IMR-90 (cell line): ENCODE results near the gene FER. TPM values are rescaled to one million over a fixed set of nuclear protein-coding genes. Genes with fewer than 3 reads are reported as not detected.

Experiments
- ATAC-seq: fragments of 200-7000 bp; cut with Tn5 transposase; 2 replicates; pipeline ENCODE4 v1.9.1; 2020; ENCODE audit warnings: low read depth, mild to moderate bottlenecking, moderate library complexity
- BruUV-seq: library from RNA; stranded (reverse); fragments of 400-500 nt; replicated peaks from 2 replicates; lab custom pipeline; 2021; lab: Mats Ljungman, UMichigan
- CTCF ChIA-PET: fragments of 300-600 bp; formaldehyde crosslinking; extraction: SDS; loops from one replicate; lab custom pipeline; 2021; ENCODE audit warnings: antibody characterized with exemption; lab: Yijun Ruan, JAX
- POLR2A ChIA-PET: fragments of 300-600 bp; sonication (Branson Sonifier 250); formaldehyde crosslinking; loops from one replicate; lab custom pipeline; 2022; ENCODE audit warnings: antibody characterized with exemption; ENCODE audit not compliant: unreplicated experiment; lab: Charles Lee
- DNase-seq: peaks from one replicate; pipeline ENCODE4 v3.0.0; 2013
- H2AFZ ChIP-seq: replicated peaks from 2 replicates; pipeline ENCODE3; 2013; ENCODE audit warnings: low read length, mild to moderate bottlenecking; ENCODE audit not compliant: poor library complexity
- H2AK5ac ChIP-seq: 2 replicates; pipeline ENCODE4 v1.6.1; 2013; ENCODE audit warnings: low read depth, low read length, inconsistent platforms
- H2AK9ac ChIP-seq: replicated peaks from 2 replicates; pipeline ENCODE3; 2013; ENCODE audit warnings: mild to moderate bottlenecking, low read depth, low read length, moderate library complexity; ENCODE audit not compliant: poor library complexity
- H2BK120ac ChIP-seq: 2 replicates; pipeline ENCODE4 v1.6.1; 2013; ENCODE audit warnings: low read depth, low read length, inconsistent platforms
- H2BK15ac ChIP-seq: 3 replicates; pipeline ENCODE4 v1.6.1; 2013; ENCODE audit warnings: low read depth, low read length, inconsistent platforms
- H2BK20ac ChIP-seq: 2 replicates; pipeline ENCODE4 v1.6.1; 2013; ENCODE audit warnings: low read depth, mild to moderate bottlenecking, inconsistent platforms, low read length, moderate library complexity
- H2BK5ac ChIP-seq: 2 replicates; pipeline ENCODE4 v1.6.1; 2013; ENCODE audit warnings: mild to moderate bottlenecking, low read depth, low read length, inconsistent platforms; ENCODE audit not compliant: poor library complexity, severe bottlenecking
- H3K14ac ChIP-seq: replicated peaks from 2 replicates; pipeline ENCODE4 v1.6.1; 2013; ENCODE audit warnings: low read depth, low read length, inconsistent platforms
- H3K18ac ChIP-seq: 2 replicates; pipeline ENCODE4 v1.6.1; 2013; ENCODE audit warnings: low read depth, low read length, control low read depth
- H3K23ac ChIP-seq: 2 replicates; pipeline ENCODE4 v1.6.1; 2013; ENCODE audit warnings: low read depth, low read length, inconsistent platforms
- H3K27ac ChIP-seq: 2 replicates; pipeline ENCODE4 v1.5.1; 2013; ENCODE audit warnings: mild to moderate bottlenecking, control low read depth, low read length; ENCODE audit not compliant: insufficient read depth
- H3K27me3 ChIP-seq: 2 replicates; pipeline ENCODE4 v1.6.1; 2013; ENCODE audit warnings: low read length; ENCODE audit not compliant: control insufficient read depth, insufficient read depth
- H3K36me3 ChIP-seq: 2 replicates; pipeline ENCODE4 v1.6.1; 2013; ENCODE audit warnings: low read length, mixed read lengths; ENCODE audit not compliant: control insufficient read depth, insufficient read depth
- H3K4ac ChIP-seq: 2 replicates; pipeline ENCODE4 v1.6.1; 2013; ENCODE audit warnings: low read depth, low read length, inconsistent platforms
- H3K4me1 ChIP-seq: 2 replicates; pipeline ENCODE4 v1.6.1; 2013; ENCODE audit warnings: low read length, mixed read lengths; ENCODE audit not compliant: control insufficient read depth, insufficient read depth
- H3K4me2 ChIP-seq: 2 replicates; pipeline ENCODE4 v1.6.1; 2013; ENCODE audit warnings: low read depth, mild to moderate bottlenecking, control low read depth, low read length, moderate library complexity
- H3K4me3 ChIP-seq: 2 replicates; pipeline ENCODE4 v1.5.1; 2013; ENCODE audit warnings: low read depth, mild to moderate bottlenecking, control low read depth, low read length, moderate library complexity; ENCODE audit not compliant: insufficient read depth
- H3K56ac ChIP-seq: 2 replicates; pipeline ENCODE4 v1.6.1; 2013; ENCODE audit warnings: low read length, inconsistent platforms; ENCODE audit not compliant: insufficient read depth; ENCODE audit errors: extremely low read depth
- H3K79me1 ChIP-seq, 2 experiments: 2 replicates each; pipeline ENCODE4 v1.6.1; 2013; ENCODE audit warnings: low read length in 2 of 2, inconsistent platforms in 1 of 2, low read depth in 1 of 2
- H3K9ac ChIP-seq: 2 replicates; pipeline ENCODE4 v1.6.1; 2013; ENCODE audit warnings: low read depth, low read length, control low read depth
- H3K9me1 ChIP-seq: 2 replicates; pipeline ENCODE4 v1.6.1; 2013; ENCODE audit warnings: low read length, inconsistent platforms; ENCODE audit not compliant: insufficient read depth
- H3K9me3 ChIP-seq: 2 replicates; pipeline ENCODE4 v1.6.1; 2013; ENCODE audit warnings: low read length; ENCODE audit not compliant: control insufficient read depth, insufficient read depth
- H4K20me1 ChIP-seq: 2 replicates; pipeline ENCODE4 v1.6.1; 2013; ENCODE audit warnings: low read length, inconsistent platforms; ENCODE audit not compliant: insufficient read depth
- H4K5ac ChIP-seq: 2 replicates; pipeline ENCODE4 v1.6.1; 2013; ENCODE audit warnings: mild to moderate bottlenecking, low read depth, low read length, control low read depth
- H4K8ac ChIP-seq, 2 experiments: 2 replicates each; pipeline ENCODE4 v1.6.1; 2013; ENCODE audit warnings: low read depth in 2 of 2, low read length in 2 of 2, control low read depth in 1 of 2, inconsistent platforms in 1 of 2
- H4K91ac ChIP-seq: 2 replicates; pipeline ENCODE4 v1.6.1; 2013; ENCODE audit warnings: low read depth, low read length, inconsistent platforms; ENCODE audit not compliant: insufficient read depth
- CEBPB ChIP-seq: IDR thresholded peaks from 2 replicates; pipeline ENCODE4 v1.6.1; 2012; ENCODE audit warnings: low read depth, low read length, improper control_type of control experiment
- MAFK ChIP-seq: IDR thresholded peaks from 2 replicates; pipeline ENCODE4 v1.6.1; 2012; ENCODE audit warnings: low read depth, low read length, improper control_type of control experiment
- MXI1 ChIP-seq: IDR thresholded peaks from 2 replicates; pipeline ENCODE4 v1.6.1; 2012; ENCODE audit warnings: low read depth, mild to moderate bottlenecking, low read length, moderate library complexity, borderline replicate concordance
- NFE2L2 ChIP-seq: fragments of 150-350 bp; IDR thresholded peaks from 2 replicates; pipeline ENCODE4 v1.6.1; 2016; ENCODE audit warnings: low read depth, mild to moderate bottlenecking, low read length
- RAD21 ChIP-seq: IDR thresholded peaks from 2 replicates; pipeline ENCODE4 v1.6.1; 2012; ENCODE audit warnings: low read length, improper control_type of control experiment
- RFX5 ChIP-seq: IDR thresholded peaks from 2 replicates; pipeline ENCODE4 v1.8.0; 2012; ENCODE audit warnings: low read depth, mild to moderate bottlenecking, low read length, moderate library complexity
- whole genome bisulfite sequencing, 2 experiments: methylation state at CpG; one replicate each; pipeline versions ENCODE4 v1.1.5 to v1.1.7; 2013; ENCODE audit warnings: missing lambda C conversion rate in 2 of 2; ENCODE audit not compliant: insufficient read length in 1 of 2; ENCODE audit errors: extremely low coverage in 2 of 2; 5-methylcytosine and 5-hydroxymethylcytosine counted together
- dilution Hi-C: fragments of 300-500 bp; cut with HindIII; formaldehyde crosslinking; loops from one replicate; pipeline ENCODE4 v1.14.3; 2018; ENCODE audit warnings: low sequenced_read_pairs; ENCODE audit not compliant: unreplicated experiment
- in situ Hi-C: fragments of 300-500 bp; cut with MboI; formaldehyde crosslinking; loops from 3 replicates; pipeline ENCODE4 v1.14.3; 2019; ENCODE audit warnings: low sequenced_read_pairs, inconsistent platforms, mixed read lengths
- intact Hi-C: fragments of 100-400 bp; cut with micrococcal nuclease; formaldehyde crosslinking; loops from 2 replicates; pipeline ENCODE4 v1.10.0; 2022
- polyA plus RNA-seq, 3 experiments: library from polyadenylated mRNA; depleted of rRNA; stranded (reverse); fragments of >200 nt; gene quantifications; 2 replicates each; pipeline ENCODE4 v1.2.3, GENCODE V29; 2012; ENCODE audit warnings: low replicate concordance in 1 of 3
- total RNA-seq: library from RNA; depleted of rRNA; stranded (reverse); fragments of >200 nt; gene quantifications from 2 replicates; pipeline ENCODE4 v1.2.3, GENCODE V29; 2012
- TF ChIP-seq, protein P1 (sequence below): fragments of 150-350 bp; IDR thresholded peaks from 2 replicates; pipeline ENCODE4 v1.6.1; 2016; ENCODE audit warnings: low read depth, mild to moderate bottlenecking, low read length, moderate library complexity, borderline replicate concordance

The FER gene
- total and polyA plus RNA-seq, 2 of the 4 experiments (the other 2 are of a cell fraction) = 3.5 to 32.4 TPM

DNA sequence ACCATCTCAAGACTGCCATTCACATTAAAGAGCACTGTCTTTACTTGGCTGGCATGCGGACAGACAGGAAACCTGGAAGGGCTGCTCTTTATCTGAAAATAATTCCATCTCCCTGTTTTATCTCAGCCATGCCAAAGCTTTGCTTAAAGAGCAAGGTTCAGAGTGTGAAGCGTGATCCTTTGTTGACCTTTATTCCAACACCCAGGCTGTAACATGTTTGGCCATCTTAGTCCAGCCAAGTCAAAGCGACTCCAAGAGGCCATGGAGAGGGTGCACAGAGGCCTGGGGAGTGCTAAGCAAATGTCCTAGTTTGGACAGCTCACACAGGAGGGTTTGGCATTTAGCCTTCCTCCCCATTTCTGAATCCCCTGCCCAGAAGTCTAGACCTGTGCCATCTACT lies 467.3 kb downstream of the FER start:
- ChIA-PET POLR2A (no interaction called here), CTCF (no interaction called here)
- H3K18ac ChIP-seq = no peak overlapping the region
- no peak overlapping the region for H4K5ac ChIP-seq
- H2AFZ ChIP-seq = no peak overlapping the region
- WGBS, 2 experiments = no CpG with 5 or more reads among the region's 3 CpGs
- TF ChIP-seq RAD21 = no peak
- TF ChIP-seq NFE2L2 = no peak
- no peak for TF ChIP-seq CEBPB
- TF ChIP-seq, protein P1, sequence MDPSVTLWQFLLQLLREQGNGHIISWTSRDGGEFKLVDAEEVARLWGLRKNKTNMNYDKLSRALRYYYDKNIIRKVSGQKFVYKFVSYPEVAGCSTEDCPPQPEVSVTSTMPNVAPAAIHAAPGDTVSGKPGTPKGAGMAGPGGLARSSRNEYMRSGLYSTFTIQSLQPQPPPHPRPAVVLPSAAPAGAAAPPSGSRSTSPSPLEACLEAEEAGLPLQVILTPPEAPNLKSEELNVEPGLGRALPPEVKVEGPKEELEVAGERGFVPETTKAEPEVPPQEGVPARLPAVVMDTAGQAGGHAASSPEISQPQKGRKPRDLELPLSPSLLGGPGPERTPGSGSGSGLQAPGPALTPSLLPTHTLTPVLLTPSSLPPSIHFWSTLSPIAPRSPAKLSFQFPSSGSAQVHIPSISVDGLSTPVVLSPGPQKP = no peak
- TF ChIP-seq MAFK = no peak
- no peak for TF ChIP-seq RFX5
- no peak for TF ChIP-seq MXI1
- 0 out of 2 replicates have a peak, but pooled peaks cover 3% of the 10 kb centered on the region for H3K9me3 ChIP-seq
- BruUV-seq = no TSS peak
- H3K9me1 ChIP-seq = no peaks in the 10 kb centered on the region
- H4K8ac ChIP-seq = no peak overlapping the region
- no peaks in the 10 kb centered on the region for H3K36me3 ChIP-seq
- no peaks in the 10 kb centered on the region for H3K4me1 ChIP-seq
- H3K4me3 ChIP-seq = no peak overlapping the region
- in situ Hi-C loops (no loop called here), dilution Hi-C loops (no loop called here), intact Hi-C loops (no loop called here)
- no peak overlapping the region for H4K91ac ChIP-seq
- no peaks in the 10 kb centered on the region for H3K79me1 ChIP-seq
- H3K4ac ChIP-seq = no peak overlapping the region
- DNase-seq = no peak
- H2BK15ac ChIP-seq = no peak overlapping the region
- H2BK20ac ChIP-seq = no peak overlapping the region
- H2AK5ac ChIP-seq = no peak overlapping the region
- peaks cover 3% of the 10 kb centered on the region for H3K27me3 ChIP-seq
- no peak overlapping the region for H3K14ac ChIP-seq
- no peaks in the 10 kb centered on the region for H4K20me1 ChIP-seq
- H2BK120ac ChIP-seq = no peak overlapping the region
- H3K23ac ChIP-seq = no peak overlapping the region
- H3K56ac ChIP-seq = no peak overlapping the region
- H2BK5ac ChIP-seq = no peak overlapping the region
- no peak overlapping the region for H3K27ac ChIP-seq
- ATAC-seq = no peak
- no peak overlapping the region for H3K4me2 ChIP-seq
- H3K9ac ChIP-seq = no peak overlapping the region
- no peak overlapping the region for H2AK9ac ChIP-seq
